HepG2 (cell line): Measurements from ENCODE around the gene KAT6B.

Source experiments
- ARHGAP35 ChIP-seq: sonication (generic); formaldehyde crosslinking; IDR thresholded peaks from 2 replicates; pipeline ENCODE4 v1.9.0; 2022; ENCODE audit warnings: mild to moderate bottlenecking, inconsistent platforms, moderate library complexity, missing genetic modification reagents, borderline replicate concordance
- CCAR2 ChIP-seq: fragments of 200-400 bp; formaldehyde crosslinking; optimal IDR thresholded peaks from 2 replicates; pipeline ENCODE3; 2018; ENCODE audit warnings: low read depth, mild to moderate bottlenecking, low read length, moderate library complexity
- CTCF ChIP-seq: sonication (generic); formaldehyde crosslinking; IDR thresholded peaks from 2 replicates; pipeline ENCODE4 v1.5.0; 2020; ENCODE audit warnings: mild to moderate bottlenecking, missing genetic modification reagents, moderate library complexity
- E2F1 ChIP-seq: sonication (generic); formaldehyde crosslinking; IDR thresholded peaks from 2 replicates; pipeline ENCODE4 v1.5.0; 2020; ENCODE audit warnings: missing genetic modification reagents
- JDP2 ChIP-seq: sonication (generic); formaldehyde crosslinking; IDR thresholded peaks from 2 replicates; pipeline ENCODE4 v1.8.1; 2022; ENCODE audit warnings: missing genetic modification reagents, borderline replicate concordance
- MEIS1 ChIP-seq: sonication (generic); formaldehyde crosslinking; IDR thresholded peaks from 2 replicates; pipeline ENCODE4 v1.9.0; 2021; ENCODE audit warnings: mild to moderate bottlenecking, missing genetic modification reagents, moderate library complexity, borderline replicate concordance
- RAD21 ChIP-seq: fragments of 450-650 bp; formaldehyde crosslinking; IDR thresholded peaks from 2 replicates; pipeline ENCODE4 v1.5.0; 2020; ENCODE audit warnings: mild to moderate bottlenecking
- SALL1 ChIP-seq: sonication (generic); formaldehyde crosslinking; IDR thresholded peaks from 2 replicates; pipeline ENCODE4 v1.8.0; 2022; ENCODE audit warnings: mild to moderate bottlenecking, missing genetic modification reagents
- TBL1XR1 ChIP-seq: fragments of 150-350 bp; IDR thresholded peaks from 2 replicates; pipeline ENCODE4 v1.6.1; 2014; ENCODE audit warnings: borderline replicate concordance, low read length; ENCODE audit not compliant: partially characterized antibody
- ZNF556 ChIP-seq: sonication (generic); formaldehyde crosslinking; IDR thresholded peaks from 2 replicates; pipeline ENCODE4 v1.4.0; 2020; ENCODE audit warnings: mild to moderate bottlenecking, missing genetic modification reagents, borderline replicate concordance

GRCh38 chr10:74855439-74855838 lies 29.0 kb downstream of the KAT6B start:
- TF ChIP-seq CTCF (CRISPR knock-in tag): no peak
- TF ChIP-seq E2F1: no peak
- no peak for TF ChIP-seq ARHGAP35 (CRISPR knock-in tag)
- TF ChIP-seq JDP2 (CRISPR knock-in tag): no peak
- TF ChIP-seq MEIS1 (CRISPR knock-in tag): no peak
- no peak for TF ChIP-seq CCAR2
- no peak for TF ChIP-seq ZNF556
- no peak for TF ChIP-seq SALL1 (CRISPR knock-in tag)
- no peak for TF ChIP-seq TBL1XR1
- TF ChIP-seq RAD21: no peak
